ENCODE data around the gene CD53.

CD53 gene

DNA sequence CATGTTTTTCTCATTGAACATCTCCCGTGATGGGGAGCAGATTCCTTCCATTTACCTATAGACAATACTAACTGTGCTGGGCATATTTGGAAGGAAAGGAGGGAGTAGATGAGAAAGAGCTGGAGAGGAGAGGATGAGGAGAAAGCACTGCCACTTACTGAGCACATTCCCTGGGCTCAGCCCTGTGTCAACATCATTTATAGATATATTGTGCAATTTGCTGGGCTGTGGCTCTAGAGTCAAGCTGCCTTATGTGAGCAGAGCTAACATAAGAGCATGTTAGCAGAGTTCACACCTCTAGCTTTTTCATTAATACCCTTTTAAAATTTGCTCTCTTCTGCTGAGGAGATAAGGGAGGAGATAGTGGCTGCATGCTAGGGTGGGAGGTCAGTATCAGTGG is 22.3 kb upstream of the CD53 start:
- H3K4me3 ChIP-seq (ENCODE audit: low read depth in 1 of 2, low read length in 1 of 2) = no peak overlapping the region
- H3K27me3 ChIP-seq = peaks cover 18% of the 10 kb centered on the region
- H3K4me1 ChIP-seq (ENCODE audit: control insufficient read depth in 1 of 2, insufficient read depth in 1 of 2, low read depth in 1 of 2, low read length in 1 of 2) = no peaks in the 10 kb centered on the region
- TF ChIP-seq, protein P1, sequence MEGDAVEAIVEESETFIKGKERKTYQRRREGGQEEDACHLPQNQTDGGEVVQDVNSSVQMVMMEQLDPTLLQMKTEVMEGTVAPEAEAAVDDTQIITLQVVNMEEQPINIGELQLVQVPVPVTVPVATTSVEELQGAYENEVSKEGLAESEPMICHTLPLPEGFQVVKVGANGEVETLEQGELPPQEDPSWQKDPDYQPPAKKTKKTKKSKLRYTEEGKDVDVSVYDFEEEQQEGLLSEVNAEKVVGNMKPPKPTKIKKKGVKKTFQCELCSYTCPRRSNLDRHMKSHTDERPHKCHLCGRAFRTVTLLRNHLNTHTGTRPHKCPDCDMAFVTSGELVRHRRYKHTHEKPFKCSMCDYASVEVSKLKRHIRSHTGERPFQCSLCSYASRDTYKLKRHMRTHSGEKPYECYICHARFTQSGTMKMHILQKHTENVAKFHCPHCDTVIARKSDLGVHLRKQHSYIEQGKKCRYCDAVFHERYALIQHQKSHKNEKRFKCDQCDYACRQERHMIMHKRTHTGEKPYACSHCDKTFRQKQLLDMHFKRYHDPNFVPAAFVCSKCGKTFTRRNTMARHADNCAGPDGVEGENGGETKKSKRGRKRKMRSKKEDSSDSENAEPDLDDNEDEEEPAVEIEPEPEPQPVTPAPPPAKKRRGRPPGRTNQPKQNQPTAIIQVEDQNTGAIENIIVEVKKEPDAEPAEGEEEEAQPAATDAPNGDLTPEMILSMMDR (IDR thresholded peaks at IDR 0.05) = no peak
- H3K27ac ChIP-seq = no peak overlapping the region
- no peaks in the 10 kb centered on the region for H3K9me3 ChIP-seq
- no peaks in the 10 kb centered on the region for H3K36me3 ChIP-seq

DNA sequence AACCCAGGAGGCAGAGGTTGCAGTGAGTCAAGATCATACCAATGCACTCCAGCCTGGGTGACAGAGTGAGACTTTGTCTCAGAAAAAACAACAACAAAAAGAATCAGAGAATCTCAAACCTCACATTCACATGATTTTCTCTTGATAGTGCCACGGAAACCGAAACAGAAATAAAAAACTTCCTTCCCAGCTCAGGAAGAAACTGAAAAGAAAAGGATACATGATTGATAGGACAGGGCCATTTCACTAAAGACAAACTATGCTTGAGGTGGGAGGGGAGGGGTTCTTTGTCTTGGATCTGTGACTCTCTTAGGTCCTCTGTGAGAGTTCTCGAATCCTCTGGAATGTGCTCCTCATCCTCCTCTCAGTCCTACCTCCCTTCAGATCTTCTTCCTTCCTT is 19.8 kb upstream of the CD53 start:
- TF ChIP-seq, protein P1 (IDR thresholded peaks at IDR 0.05) = no peak
- H3K36me3 ChIP-seq = no peaks in the 10 kb centered on the region
- no peak overlapping the region for H3K4me3 ChIP-seq (ENCODE audit: low read depth in 1 of 2, low read length in 1 of 2)
- H3K4me1 ChIP-seq (ENCODE audit: control insufficient read depth in 1 of 2, insufficient read depth in 1 of 2, low read depth in 1 of 2, low read length in 1 of 2) = no peaks in the 10 kb centered on the region
- peaks cover 24% of the 10 kb centered on the region for H3K27me3 ChIP-seq
- H3K27ac ChIP-seq = no peak overlapping the region
- no peaks in the 10 kb centered on the region for H3K9me3 ChIP-seq

DNA sequence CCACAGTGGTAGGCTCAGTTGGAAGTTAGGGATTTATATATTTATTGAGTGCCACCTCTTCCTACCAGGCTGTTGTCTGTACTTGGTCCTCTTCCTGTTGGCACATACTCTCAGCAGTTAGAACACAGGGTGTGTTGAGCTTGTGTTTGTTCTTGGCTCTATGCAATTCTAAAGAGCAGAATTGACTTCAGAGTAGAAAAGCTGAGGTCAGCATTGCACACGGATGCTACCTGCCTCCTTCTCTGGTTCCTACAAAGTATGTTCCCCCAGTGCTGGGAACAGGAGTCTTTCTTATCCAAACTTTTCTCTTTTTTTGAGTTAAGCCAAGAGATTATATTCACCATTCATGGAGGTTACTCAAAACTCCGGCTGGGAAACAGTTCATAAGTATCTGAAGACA is 16.5 kb upstream of the CD53 start:
- no peaks in the 10 kb centered on the region for H3K4me1 ChIP-seq (ENCODE audit: control insufficient read depth in 1 of 2, insufficient read depth in 1 of 2, low read depth in 1 of 2, low read length in 1 of 2)
- H3K4me3 ChIP-seq (ENCODE audit: low read depth in 1 of 2, low read length in 1 of 2) = no peak overlapping the region
- TF ChIP-seq, protein P1 (IDR thresholded peaks at IDR 0.05) = no peak
- peaks cover 17% of the 10 kb centered on the region for H3K27me3 ChIP-seq
- no peak overlapping the region for H3K27ac ChIP-seq
- H3K36me3 ChIP-seq = no peaks in the 10 kb centered on the region
- H3K9me3 ChIP-seq = no peaks in the 10 kb centered on the region

DNA sequence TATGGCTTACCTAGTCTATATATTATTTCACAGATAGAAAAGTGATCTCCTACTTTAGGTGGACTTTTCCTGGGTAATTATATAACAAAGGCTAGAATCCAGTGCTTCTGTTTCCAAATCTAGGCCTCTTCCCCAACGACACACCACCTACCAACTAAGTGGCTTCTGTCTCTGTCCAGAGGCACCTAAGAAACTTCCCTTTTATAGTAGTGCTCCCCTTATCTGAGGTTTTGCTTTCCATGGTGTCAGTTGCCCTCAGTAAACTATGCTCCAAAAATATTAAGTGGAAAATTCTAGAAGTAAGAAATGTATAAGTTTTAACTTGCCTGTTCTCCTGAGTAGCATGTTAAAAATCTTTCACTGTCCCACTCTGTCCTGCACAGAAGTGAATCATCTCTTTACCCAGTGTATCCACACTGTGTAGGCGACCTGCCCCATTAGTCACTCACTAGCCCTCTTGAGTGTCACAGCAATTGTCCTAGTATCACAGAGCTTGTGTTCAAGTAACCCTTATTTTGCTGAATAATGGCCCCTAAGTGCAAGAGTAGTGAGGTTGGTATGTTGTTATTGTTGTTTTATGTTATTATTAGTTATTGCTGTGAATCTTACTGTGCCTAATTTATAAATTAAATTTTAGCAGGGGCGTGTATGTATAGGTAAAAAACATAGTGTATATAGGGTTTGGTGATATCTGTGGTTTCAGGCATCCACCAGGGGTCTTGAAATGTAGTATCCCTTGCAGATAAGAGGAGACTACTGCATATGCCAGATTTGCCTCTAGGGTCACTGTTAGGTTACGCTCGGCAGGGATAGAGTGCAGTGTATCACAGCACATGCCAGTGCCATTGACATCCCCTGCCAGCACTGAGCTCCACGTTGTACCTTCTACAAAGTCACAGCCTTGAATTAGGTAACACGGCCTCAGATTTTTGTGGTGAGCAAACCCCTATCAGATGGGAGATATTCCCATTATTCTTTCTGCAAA is 14.7 kb upstream of the CD53 start:
- Histone ChIP-seq H3K36me3 (no peaks in the 10 kb centered on the region), H3K9me3 (no peaks in the 10 kb centered on the region), H3K4me1 (ENCODE audit: control insufficient read depth in 1 of 2, insufficient read depth in 1 of 2, low read depth in 1 of 2, low read length in 1 of 2) (no peaks in the 10 kb centered on the region), H3K27ac (no peak overlapping the region), H3K27me3 (peaks cover 13% of the 10 kb centered on the region), H3K4me3 (ENCODE audit: low read depth in 1 of 2, low read length in 1 of 2) (no peak overlapping the region)
- TF ChIP-seq, protein P1 (IDR thresholded peaks at IDR 0.05) = no peak

DNA sequence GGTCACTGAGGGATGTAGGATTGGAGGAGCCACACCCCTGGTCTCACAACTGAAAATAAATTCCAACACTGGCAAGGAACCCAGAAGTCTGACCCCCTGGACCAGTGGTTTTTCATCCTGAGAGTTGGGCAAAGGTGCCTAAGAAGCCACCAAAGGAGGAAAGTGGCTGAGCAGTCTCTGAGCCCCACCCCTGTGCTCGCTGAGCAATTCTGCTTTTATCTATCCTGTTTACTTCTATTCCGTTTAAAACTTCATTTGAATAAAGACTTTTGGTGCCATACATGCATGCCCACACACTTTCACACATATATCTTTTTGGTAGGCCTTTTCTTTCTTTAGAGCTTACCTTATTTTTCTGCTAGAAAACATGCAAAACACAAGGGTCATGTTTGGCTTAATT is 13.9 kb upstream of the CD53 start:
- no peak overlapping the region for H3K4me3 ChIP-seq (ENCODE audit: low read depth in 1 of 2, low read length in 1 of 2)
- no peaks in the 10 kb centered on the region for H3K9me3 ChIP-seq
- peaks cover 13% of the 10 kb centered on the region for H3K27me3 ChIP-seq
- TF ChIP-seq, protein P1 (IDR thresholded peaks at IDR 0.05) = no peak
- H3K4me1 ChIP-seq (ENCODE audit: control insufficient read depth in 1 of 2, insufficient read depth in 1 of 2, low read depth in 1 of 2, low read length in 1 of 2) = no peaks in the 10 kb centered on the region
- no peak overlapping the region for H3K27ac ChIP-seq
- H3K36me3 ChIP-seq = no peaks in the 10 kb centered on the region

Data from neutrophil (primary cell).